Measurements from ENCODE around the gene ORAI2.

The ORAI2 gene

DNA sequence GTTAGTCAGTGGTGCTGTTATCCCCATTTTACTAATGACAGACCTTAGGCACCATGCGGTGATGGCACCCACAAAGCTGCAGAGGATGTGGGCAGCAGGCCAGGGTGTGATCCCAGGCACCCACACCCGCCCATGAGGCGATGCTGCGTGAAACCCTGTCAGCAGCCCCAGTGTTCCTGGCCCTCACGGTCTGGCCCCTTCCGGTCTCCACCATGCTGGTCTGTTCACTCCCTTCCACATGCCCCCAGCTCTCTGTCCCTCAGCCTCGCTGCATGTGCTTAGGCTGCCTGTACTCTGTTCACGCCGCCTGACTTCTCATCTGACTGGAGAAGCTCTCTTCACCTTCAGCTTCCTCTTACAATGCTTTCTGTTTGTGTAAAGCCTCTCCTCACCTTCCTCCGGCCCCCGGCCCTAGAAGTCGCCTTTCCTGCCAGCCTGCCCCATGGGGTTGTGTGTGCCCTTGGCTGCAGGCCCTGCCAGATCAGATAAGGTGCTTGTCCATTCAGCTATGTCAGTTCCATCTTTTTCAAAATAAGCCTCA is 17.6 kb upstream of the ORAI2 start:
- DNase-seq (ENCODE audit: low read depth), result peak; percentile 38

DNA sequence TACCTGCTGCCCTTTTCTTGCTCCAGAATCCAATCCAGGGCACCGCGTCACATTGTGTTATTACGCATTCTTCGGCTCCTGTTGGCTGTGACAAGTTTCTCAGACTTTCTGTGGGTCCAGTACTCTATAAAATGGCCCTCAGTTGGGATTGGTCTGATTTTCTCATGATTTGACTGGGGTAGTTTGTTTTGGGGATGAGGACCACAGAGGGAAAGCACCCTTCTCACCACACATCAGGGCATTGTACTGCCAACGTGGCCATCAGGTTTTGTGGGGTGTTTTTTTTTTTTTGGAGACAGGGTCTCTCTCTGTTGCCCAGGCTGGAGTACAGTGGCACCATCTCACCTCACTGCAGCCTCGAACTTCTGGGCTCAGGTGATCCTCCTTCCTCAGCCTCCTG is 17.0 kb upstream of the ORAI2 start:
- DNase-seq (ENCODE audit: low read depth), result no peak

- DNase-seq (ENCODE audit: low read depth), result no peak
Observed at GRCh38 chr7:102417105-102417504, 16.3 kb upstream of the ORAI2 start.

DNA sequence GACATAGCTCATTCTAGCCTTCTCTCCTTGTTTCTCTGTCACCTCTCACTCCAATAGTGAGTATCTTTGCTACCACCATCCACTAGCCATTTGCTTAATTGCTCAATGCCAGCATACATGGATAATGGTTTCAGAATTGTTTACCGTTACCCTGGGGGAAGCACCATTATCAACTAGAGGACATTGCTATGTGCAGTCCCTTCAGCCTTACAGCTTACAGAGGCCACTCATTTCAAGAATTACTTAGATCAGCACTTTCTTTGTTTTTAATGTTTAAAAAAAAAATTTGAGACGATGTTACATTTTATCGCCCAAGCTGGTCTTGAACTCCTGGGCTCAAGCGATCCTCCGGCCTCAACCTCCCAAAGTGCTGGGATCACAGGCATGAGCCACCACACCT is 14.8 kb upstream of the ORAI2 start:
- DNase-seq (ENCODE audit: low read depth), result no peak

DNA sequence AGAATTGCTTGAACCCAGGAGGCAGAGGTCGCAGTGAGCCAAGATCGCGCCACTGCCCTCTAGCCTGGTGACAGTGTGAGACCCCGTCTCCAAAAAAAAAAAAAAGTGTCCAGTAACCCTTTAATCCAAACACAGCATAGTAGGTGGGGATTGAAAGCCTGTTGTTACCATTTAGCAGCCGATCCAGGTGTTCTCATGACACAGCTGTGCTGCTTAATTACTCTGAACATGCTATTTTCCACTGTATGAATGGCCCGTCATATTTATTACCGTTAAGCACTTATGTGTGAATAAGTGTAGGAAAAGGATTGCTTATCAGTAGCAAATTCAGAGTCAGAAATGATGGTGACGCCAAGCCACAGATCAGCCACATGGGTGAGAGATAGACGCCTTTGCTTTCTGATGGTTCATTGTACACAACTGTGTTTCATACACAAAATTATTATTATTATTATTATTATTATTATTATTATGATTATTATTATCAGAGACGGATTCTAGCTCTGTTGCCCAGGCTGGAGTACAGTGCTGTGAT is 11.6 kb upstream of the ORAI2 start:
- DNase-seq (ENCODE audit: low read depth), result no peak

- no peak for DNase-seq (ENCODE audit: low read depth)
Observed at GRCh38 chr7:102424129-102424551, 9.2 kb upstream of the ORAI2 start.

DNA sequence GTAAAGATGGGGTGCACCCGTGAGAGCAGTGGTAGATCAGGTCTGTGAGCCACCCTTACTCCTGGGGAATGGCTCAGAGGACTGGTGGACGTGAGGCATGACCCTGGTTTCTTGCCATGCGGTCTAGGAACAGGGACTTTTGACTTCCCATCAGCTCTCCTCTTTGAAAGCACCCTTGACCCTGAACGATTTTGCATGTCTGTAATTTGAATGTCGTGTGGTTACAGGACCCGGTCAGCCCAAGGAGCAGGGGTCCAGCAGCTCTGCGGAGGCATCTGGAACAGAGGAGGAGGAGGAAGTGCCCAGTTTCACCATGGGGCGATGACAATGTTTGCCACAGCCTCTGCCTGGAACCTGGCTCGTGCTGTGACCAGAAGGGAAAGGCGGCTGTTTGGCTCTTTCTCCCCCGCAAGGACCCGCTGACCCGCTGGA is 8.6 kb upstream of the ORAI2 start:
- no peak for DNase-seq (ENCODE audit: low read depth)

- DNase-seq (ENCODE audit: low read depth), result peak; percentile 68
Observed at GRCh38 chr7:102425639-102426267, 7.6 kb upstream of the ORAI2 start.

- DNase-seq (ENCODE audit: low read depth), result peak; percentile 40
Observed at GRCh38 chr7:102426268-102427018, 6.9 kb upstream of the ORAI2 start.

DNA sequence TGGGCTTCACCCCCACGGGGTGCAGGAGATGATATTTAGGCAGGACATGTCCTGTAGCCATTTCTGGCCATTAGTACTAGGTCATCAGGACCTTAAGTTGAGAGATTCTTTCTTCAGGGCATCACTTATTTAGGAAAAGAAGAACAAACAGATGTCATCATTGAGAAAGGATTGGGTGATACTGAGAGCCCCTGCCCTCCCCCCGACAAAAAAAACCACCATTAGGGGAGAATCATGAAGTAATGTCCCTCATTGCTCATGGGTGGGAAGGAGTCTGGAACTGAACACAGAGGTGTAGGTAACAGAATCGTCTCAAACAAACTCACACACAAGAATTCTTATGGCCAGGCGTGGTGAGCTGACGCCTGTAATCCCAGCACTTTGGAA is 6.4 kb upstream of the ORAI2 start:
- DNase-seq (ENCODE audit: low read depth), result no peak

DNA sequence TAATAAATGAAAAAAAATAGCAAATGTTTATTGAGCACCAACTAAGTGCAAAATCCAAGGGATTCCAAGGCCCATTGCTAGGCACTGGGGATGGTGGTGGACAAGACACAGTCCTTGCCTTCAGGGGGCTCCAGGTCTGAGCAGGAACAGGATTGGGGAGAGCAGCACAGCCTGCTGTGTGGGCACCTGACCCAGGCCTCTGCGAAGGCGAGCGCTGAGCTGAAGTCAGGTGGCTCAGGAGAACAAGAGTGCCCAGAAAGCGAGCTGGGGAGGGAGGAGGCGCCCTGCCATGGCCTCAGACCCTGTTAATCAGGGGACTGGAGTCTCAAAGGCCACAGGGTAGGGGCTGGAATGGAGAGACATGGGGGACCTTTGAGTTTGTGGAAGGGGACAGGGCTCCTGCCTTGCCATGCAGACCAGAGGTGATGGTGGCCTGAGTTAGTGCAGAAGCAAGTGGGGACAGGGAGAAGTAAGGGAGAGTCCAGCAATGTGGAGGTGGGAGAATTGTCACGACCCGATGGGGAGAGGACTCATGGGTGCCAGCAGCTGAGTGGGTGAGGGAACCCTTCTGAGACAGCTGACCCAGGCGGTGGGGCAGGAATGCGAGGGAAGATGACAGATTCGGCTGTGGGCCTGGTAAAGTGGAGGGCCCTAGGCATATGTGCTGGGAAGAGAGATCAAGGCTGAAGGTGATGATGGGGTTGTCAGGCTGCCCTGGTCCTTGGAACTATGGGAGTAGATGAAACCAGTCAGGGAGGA is 4.1 kb upstream of the ORAI2 start:
- DNase-seq (ENCODE audit: low read depth), result no peak

- no peak for DNase-seq (ENCODE audit: low read depth)
Observed at GRCh38 chr7:102431617-102432298, 1.6 kb upstream of the ORAI2 start.

DNA sequence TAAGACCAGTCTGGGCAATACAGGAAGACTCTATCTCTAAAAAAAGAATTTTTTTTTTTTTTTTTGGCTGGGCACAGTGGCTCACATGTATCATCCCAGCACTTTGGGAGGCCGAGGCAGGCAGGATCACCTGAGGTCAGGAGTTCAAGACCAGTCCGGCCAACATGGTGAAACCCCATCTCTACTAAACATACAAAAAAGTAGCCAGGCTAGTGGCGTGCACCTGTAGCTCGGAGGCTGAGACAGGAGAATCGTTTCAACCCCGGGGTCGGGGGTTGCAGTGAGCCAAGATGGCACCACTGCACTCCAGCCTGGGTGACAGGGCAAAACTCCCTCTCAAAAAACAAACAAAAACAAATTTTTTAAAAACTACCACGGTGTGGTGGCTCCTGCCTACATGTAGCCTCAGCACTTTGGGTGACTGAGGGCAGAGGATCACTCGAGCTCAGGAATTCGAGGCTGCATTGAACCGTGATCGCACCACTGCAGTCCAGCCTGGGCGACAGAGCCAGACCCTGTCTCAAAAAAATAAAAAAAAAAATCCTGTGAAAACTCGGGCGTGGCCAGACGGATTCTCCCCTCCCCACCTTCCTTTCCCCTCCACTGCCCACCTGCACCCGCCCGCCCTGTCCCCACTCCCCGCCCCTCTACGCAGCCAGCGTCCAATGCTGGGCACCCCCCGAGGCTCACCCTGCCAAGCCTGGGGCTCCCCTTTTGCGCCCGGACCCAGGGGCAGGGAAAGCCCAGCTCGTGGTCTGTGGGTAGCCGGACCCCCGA is 745 bp upstream of the ORAI2 start:
- DNase-seq (ENCODE audit: low read depth), result no peak

DNA sequence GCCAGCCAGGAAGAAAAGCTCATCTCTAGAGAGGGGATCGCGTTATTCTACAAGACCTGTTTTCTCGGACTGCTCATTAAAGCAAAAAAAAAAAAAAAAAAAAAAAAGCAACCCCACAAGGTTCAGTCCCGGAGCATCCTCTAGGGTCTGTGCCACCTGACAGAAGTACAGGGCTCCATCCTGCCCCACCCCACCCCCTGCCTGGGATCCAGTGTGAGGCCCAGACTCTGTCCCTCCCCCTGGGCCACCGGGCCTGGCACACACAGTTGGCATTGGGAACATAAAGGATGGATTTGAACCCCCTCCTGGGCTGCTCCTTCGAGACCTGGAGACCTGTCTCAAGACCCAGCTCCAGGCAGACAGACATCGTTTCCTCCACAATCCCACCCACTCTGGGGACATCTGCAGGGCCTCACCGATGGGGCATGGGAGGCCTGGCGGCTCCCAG is 688 bp downstream of the ORAI2 start:
- DNase-seq (ENCODE audit: low read depth), result no peak

- no peak for DNase-seq (ENCODE audit: low read depth)
Observed at GRCh38 chr7:102436118-102436517, 2.7 kb downstream of the ORAI2 start.

DNA sequence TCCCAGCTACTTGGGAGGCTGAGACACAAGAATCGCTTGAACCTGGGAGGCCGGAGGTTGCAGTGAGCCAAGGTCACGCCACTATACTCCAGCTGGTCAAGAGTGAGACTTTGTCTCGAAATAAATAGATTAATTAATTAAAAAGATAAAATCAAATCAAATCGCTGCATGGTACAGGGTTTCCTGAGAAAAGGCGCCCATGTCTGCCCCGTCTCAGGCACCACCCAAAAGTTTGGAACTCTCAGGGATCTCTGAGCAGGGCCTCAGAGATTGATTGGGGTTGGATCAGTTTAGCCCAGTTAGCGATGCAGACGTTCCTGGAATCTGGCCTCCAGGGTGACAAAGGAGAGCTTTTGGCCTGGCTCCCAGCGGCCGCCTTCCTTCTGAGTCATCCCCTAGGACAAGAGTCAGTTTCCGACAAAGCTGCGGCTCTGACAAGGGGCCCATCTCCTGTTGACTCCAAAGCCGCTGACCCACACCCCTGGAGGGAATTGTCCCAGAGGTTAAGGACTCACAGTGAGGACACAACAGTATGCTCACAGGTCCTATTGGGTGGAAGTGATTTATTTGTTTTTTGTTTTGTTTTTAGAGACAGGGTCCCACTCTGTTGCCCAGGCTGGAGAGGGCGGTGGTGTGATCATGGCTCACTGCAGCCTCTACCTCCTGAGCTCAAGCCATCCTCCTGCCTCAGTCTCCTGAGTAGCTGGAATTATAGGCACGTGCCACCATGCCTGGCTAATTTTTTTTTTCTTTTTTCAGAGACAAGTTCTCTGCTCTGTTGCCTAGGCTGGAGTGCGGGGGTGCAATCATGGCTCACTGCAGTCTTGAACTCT is 6.8 kb downstream of the ORAI2 start:
- no peak for DNase-seq (ENCODE audit: low read depth)

DNA sequence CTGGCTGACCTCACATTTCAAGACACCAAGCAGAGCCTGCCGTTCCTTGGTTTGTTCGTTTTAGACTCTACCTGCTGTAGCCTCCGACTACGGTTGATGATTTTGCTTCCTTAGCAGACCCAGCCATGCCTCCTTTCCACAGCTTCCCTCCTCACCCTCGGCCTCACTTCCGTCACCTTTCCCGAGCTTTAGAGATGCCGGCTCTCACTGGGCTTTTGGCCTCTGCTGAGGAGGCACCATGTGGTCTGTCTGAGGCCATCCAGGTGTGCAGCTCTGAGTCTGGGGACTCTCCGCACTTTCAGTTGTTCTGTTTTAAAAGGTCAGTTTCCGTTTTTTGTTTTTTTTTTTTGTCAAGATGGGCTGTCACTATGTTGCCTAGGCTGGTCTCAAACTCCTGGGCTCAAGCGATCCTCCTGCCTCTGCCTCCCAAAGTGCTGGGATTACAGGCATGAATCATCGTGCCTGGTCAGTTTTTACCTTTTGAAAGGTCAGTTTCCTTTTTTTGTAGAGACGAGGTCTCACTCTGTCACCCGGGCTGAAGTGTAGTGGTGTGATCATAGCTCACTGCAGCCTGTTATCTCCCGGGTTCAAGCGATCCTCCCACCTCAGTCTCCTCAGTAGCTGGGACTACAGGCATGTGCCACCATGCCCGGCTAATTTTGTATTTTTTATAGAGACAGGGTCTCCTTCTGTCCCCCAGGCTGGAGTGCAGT is 11.7 kb downstream of the ORAI2 start:
- no peak for DNase-seq (ENCODE audit: low read depth)

GRCh38 chr7:102445674-102446071 is 12.3 kb downstream of the ORAI2 start:
- DNase-seq (ENCODE audit: low read depth), result no peak

DNA sequence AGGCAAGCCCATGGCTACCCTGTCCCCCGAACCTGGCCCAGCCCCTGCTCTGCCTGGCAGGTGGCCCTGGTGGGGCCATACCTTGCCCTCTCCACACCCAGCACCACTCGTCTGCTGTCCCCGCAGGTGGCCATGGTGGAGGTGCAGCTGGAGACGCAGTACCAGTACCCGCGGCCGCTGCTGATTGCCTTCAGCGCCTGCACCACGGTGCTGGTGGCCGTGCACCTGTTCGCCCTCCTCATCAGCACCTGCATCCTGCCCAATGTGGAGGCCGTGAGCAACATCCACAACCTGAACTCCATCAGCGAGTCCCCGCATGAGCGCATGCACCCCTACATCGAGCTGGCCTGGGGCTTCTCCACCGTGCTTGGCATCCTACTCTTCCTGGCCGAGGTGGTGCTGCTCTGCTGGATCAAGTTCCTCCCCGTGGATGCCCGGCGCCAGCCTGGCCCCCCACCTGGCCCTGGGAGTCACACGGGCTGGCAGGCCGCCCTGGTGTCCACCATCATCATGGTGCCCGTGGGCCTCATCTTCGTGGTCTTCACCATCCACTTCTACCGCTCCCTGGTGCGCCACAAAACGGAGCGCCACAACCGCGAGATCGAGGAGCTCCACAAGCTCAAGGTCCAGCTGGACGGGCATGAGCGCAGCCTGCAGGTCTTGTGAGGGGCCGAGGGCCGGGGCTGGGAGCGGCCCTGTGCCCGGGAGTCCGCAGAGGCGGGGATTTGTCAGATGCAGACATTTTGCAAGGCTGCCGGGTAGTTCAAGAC is 13.2 kb downstream of the ORAI2 start:
- DNase-seq (ENCODE audit: low read depth), result no peak
